ENCODE measurements around the gene KIAA0825. TPM values are rescaled to one million over a fixed set of nuclear protein-coding genes. Genes with fewer than 3 reads are reported as not detected.

Gene KIAA0825
- polyA plus RNA-seq, 1 of the 3 experiments (the other 2 are of a cell fraction), result 0.61 TPM

- no peak for TF ChIP-seq FOXJ3 (CRISPR knock-in tag; IDR thresholded peaks at IDR 0.05)
- TF ChIP-seq TEAD4 (IDR thresholded peaks at IDR 0.05; ENCODE audit: borderline replicate concordance, insufficient read depth), result no peak
- TF ChIP-seq CTCF (IDR thresholded peaks at IDR 0.05), result no peak
- no peak for TF ChIP-seq RFX5 (IDR thresholded peaks at IDR 0.05; ENCODE audit: low read length)
- TF ChIP-seq REST (IDR thresholded peaks at IDR 0.05; ENCODE audit: low read depth, low read length), result no peak
- no peak for TF ChIP-seq USF2 (IDR thresholded peaks at IDR 0.05; ENCODE audit: borderline replicate concordance, low read depth, low read length)
Measured at GRCh38 chr5:94228791-94229190, 389.6 kb downstream of the KIAA0825 start (continued).

GRCh38 chr5:94223235-94223634, 395.2 kb downstream of the KIAA0825 start:
- no peak overlapping the region for H3K4me2 ChIP-seq
- no peaks in the 10 kb centered on the region for H3K9me3 ChIP-seq
- H3K36me3 ChIP-seq (replicated peaks in 1 of 2; ENCODE audit: control insufficient read depth in 1 of 2, insufficient read depth in 2 of 2, low read length in 1 of 2), result no peaks in the 10 kb centered on the region
- H3K4me3 ChIP-seq (ENCODE audit: low read depth in 2 of 2, low read length in 1 of 2), result no peak overlapping the region
- WGBS (ENCODE audit: low lambda C conversion rate), result 55% methylated on average over 2 of the region's 2 CpGs
- no peaks in the 10 kb centered on the region for H3F3A ChIP-seq (replicated peaks; ENCODE audit: insufficient read depth)
- H4K20me1 ChIP-seq (ENCODE audit: insufficient read depth), result no peaks in the 10 kb centered on the region
- H3K4me1 ChIP-seq (ENCODE audit: control insufficient read depth in 1 of 2, insufficient read depth in 2 of 2, low read depth in 1 of 2, low read length in 1 of 2), result no peaks in the 10 kb centered on the region
- TF ChIP-seq TEAD4 (IDR thresholded peaks at IDR 0.05; ENCODE audit: borderline replicate concordance, insufficient read depth), result no peak
- TF ChIP-seq PBX3 (IDR thresholded peaks at IDR 0.05), result no peak
- no peak for TF ChIP-seq NFIC (IDR thresholded peaks at IDR 0.05; ENCODE audit: borderline replicate concordance)
- no peak for TF ChIP-seq FOXM1 (IDR thresholded peaks at IDR 0.05; ENCODE audit: low read depth)
- H2AFZ ChIP-seq (ENCODE audit: low read depth), result no peak overlapping the region
- no peak overlapping the region for H3K9ac ChIP-seq
- POLR2A ChIA-PET, result no interaction called here
- no peak overlapping the region for H3K27ac ChIP-seq (ENCODE audit: low read depth in 2 of 2, low read length in 1 of 2)
- CTCF ChIA-PET, result no interaction called here
- no peaks in the 10 kb centered on the region for H3K79me2 ChIP-seq (ENCODE audit: insufficient read depth)
- no peak for DNase-seq
- H3K9me2 ChIP-seq, result no peaks in the 10 kb centered on the region
- no peaks in the 10 kb centered on the region for H3K27me3 ChIP-seq (ENCODE audit: insufficient read depth)
